ENCODE data around the gene GRK5. TPM values are rescaled to one million over a fixed set of nuclear protein-coding genes. Genes with fewer than 3 reads are reported as not detected.

The GRK5 gene
- total and polyA plus RNA-seq, 2 donors from 2014 or later, result 7.3 to 18.7 TPM

DNA sequence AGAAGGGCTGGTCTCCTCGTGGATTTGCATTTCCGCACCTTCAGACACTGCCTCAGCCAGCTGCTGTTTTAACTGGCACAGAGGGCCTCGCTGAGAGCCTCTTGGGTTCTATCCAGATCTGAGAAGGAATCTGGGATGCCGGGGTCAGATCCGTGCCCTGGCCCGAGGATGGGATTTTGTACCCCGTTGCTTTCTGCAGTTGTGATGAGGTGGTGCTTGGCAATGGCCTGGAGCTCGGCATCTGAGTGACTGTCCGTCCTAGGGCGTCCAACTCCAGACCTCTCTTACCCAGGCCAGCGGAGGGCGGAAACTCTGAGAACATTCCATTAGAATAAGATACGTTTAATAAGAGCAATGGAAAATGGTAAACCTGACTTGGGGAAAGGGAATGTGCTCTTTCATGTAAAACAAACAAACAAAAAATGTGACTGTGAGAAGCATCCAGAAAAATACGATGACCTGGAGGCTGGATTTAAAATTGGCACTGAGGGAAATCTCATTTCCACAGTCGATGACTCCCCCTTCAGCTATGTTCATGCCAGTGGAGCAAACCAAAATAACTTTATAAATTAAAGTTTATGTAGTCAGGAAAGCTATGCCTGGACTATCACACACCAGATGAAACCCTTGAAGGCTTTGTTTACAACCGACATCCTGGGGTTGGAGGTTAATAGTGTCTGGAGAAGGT lies 39.6 kb downstream of the GRK5 start:
- TF ChIP-seq, protein P1, sequence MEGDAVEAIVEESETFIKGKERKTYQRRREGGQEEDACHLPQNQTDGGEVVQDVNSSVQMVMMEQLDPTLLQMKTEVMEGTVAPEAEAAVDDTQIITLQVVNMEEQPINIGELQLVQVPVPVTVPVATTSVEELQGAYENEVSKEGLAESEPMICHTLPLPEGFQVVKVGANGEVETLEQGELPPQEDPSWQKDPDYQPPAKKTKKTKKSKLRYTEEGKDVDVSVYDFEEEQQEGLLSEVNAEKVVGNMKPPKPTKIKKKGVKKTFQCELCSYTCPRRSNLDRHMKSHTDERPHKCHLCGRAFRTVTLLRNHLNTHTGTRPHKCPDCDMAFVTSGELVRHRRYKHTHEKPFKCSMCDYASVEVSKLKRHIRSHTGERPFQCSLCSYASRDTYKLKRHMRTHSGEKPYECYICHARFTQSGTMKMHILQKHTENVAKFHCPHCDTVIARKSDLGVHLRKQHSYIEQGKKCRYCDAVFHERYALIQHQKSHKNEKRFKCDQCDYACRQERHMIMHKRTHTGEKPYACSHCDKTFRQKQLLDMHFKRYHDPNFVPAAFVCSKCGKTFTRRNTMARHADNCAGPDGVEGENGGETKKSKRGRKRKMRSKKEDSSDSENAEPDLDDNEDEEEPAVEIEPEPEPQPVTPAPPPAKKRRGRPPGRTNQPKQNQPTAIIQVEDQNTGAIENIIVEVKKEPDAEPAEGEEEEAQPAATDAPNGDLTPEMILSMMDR (IDR thresholded peaks at IDR 0.05; ENCODE audit: borderline replicate concordance, extremely low read depth, insufficient read depth), result no peak
- Histone ChIP-seq H3K9me3 (ENCODE audit: control insufficient read depth in 2 of 3, insufficient read depth in 1 of 3, low read length in 3 of 3) (no peaks in the 10 kb centered on the region), H3K36me3 (ENCODE audit: control insufficient read depth in 2 of 3, insufficient read depth in 3 of 3, low read length in 3 of 3) (no peaks in the 10 kb centered on the region), H3K9ac (ENCODE audit: low read length in 3 of 3) (no peak overlapping the region), H3K4me3 (ENCODE audit: low read length in 3 of 3) (no peak overlapping the region), H3K27me3 (ENCODE audit: control insufficient read depth, insufficient read depth, low read length) (no peaks in the 10 kb centered on the region), H3K4me1 (ENCODE audit: control insufficient read depth in 2 of 3, insufficient read depth in 2 of 3, low read depth in 1 of 3, low read length in 3 of 3) (peaks cover 0 to 7% (median 4%) of the 10 kb centered on the region in 3 donors), H3K27ac (ENCODE audit: low read depth in 2 of 2, low read length in 2 of 2) (peak overlapping the region in 1 of 2 donors; percentile 36)
- FAIRE-seq, result no peak
- peak in 2 of 5 donors; percentile 62 to 71 for DNase-seq
- intact Hi-C loops (cut with DNase I), result no loop called here

- no peaks in the 10 kb centered on the region for H3K9me3 ChIP-seq (ENCODE audit: control insufficient read depth in 2 of 3, insufficient read depth in 1 of 3, low read length in 3 of 3)
- H3K4me3 ChIP-seq (ENCODE audit: low read length in 3 of 3), result no peak overlapping the region
- H3K36me3 ChIP-seq (ENCODE audit: control insufficient read depth in 2 of 3, insufficient read depth in 3 of 3, low read length in 3 of 3), result no peaks in the 10 kb centered on the region
- H3K4me1 ChIP-seq (ENCODE audit: control insufficient read depth in 2 of 3, insufficient read depth in 2 of 3, low read depth in 1 of 3, low read length in 3 of 3), result peaks cover 0 to 9% (median 8%) of the 10 kb centered on the region in 3 donors
- intact Hi-C loops (cut with DNase I), result no loop called here
- no peak overlapping the region for H3K9ac ChIP-seq (ENCODE audit: low read length in 3 of 3)
- TF ChIP-seq, protein P1 (IDR thresholded peaks at IDR 0.05; ENCODE audit: borderline replicate concordance, extremely low read depth, insufficient read depth), result no peak
- DNase-seq (no peak), FAIRE-seq (no peak)
- H3K27me3 ChIP-seq (ENCODE audit: control insufficient read depth, insufficient read depth, low read length), result no peaks in the 10 kb centered on the region
- no peak overlapping the region for H3K27ac ChIP-seq (ENCODE audit: low read depth in 2 of 2, low read length in 2 of 2)
Observed at GRCh38 chr10:119247550-119247894, 40.2 kb downstream of the GRK5 start.

DNA sequence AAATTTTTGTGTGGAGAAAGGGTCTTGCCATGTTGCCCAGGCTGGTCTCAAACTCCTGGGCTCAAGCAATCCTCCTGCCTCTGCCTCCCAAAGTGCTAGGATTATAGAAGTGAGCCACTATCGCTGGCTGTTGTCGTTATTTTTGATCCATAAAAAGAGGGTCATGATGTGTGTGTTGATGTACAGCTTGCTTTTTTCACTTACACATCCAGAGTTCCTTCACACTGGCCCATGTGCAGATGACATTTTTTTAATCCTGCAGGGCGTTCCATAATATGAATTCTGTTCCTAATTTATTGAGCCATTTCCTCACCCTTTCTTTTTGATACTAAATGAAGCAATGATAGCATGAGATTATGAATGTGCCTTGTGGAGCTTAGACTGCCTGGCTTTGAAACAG lies 40.8 kb downstream of the GRK5 start:
- TF ChIP-seq, protein P1 (IDR thresholded peaks at IDR 0.05; ENCODE audit: borderline replicate concordance, extremely low read depth, insufficient read depth), result no peak
- DNase-seq (no peak), FAIRE-seq (no peak)
- Histone ChIP-seq H3K4me3 (ENCODE audit: low read length in 3 of 3) (no peak overlapping the region), H3K9ac (ENCODE audit: low read length in 3 of 3) (no peak overlapping the region), H3K4me1 (ENCODE audit: control insufficient read depth in 2 of 3, insufficient read depth in 2 of 3, low read depth in 1 of 3, low read length in 3 of 3) (peaks cover 0 to 16% (median 14%) of the 10 kb centered on the region in 3 donors), H3K9me3 (ENCODE audit: control insufficient read depth in 2 of 3, insufficient read depth in 1 of 3, low read length in 3 of 3) (no peaks in the 10 kb centered on the region), H3K36me3 (ENCODE audit: control insufficient read depth in 2 of 3, insufficient read depth in 3 of 3, low read length in 3 of 3) (no peaks in the 10 kb centered on the region), H3K27me3 (ENCODE audit: control insufficient read depth, insufficient read depth, low read length) (no peaks in the 10 kb centered on the region), H3K27ac (ENCODE audit: low read depth in 2 of 2, low read length in 2 of 2) (no peak overlapping the region)
- intact Hi-C loops (cut with DNase I), result no loop called here

- Histone ChIP-seq H3K9me3 (ENCODE audit: control insufficient read depth in 2 of 3, insufficient read depth in 1 of 3, low read length in 3 of 3) (no peaks in the 10 kb centered on the region), H3K36me3 (ENCODE audit: control insufficient read depth in 2 of 3, insufficient read depth in 3 of 3, low read length in 3 of 3) (no peaks in the 10 kb centered on the region), H3K9ac (ENCODE audit: low read length in 3 of 3) (no peak overlapping the region), H3K4me3 (ENCODE audit: low read length in 3 of 3) (no peak overlapping the region), H3K27me3 (ENCODE audit: control insufficient read depth, insufficient read depth, low read length) (no peaks in the 10 kb centered on the region), H3K27ac (ENCODE audit: low read depth in 2 of 2, low read length in 2 of 2) (no peak overlapping the region), H3K4me1 (ENCODE audit: control insufficient read depth in 2 of 3, insufficient read depth in 2 of 3, low read depth in 1 of 3, low read length in 3 of 3) (peaks cover 0 to 21% (median 17%) of the 10 kb centered on the region in 3 donors)
- FAIRE-seq (no peak), DNase-seq (no peak)
- TF ChIP-seq, protein P1 (IDR thresholded peaks at IDR 0.05; ENCODE audit: borderline replicate concordance, extremely low read depth, insufficient read depth), result no peak
- intact Hi-C loops (cut with DNase I), result no loop called here
Observed at GRCh38 chr10:119248681-119249080, 41.3 kb downstream of the GRK5 start.
